ENCODE measurements around the gene LACTBL1. TPM values are rescaled to one million over a fixed set of nuclear protein-coding genes. Genes with fewer than 3 reads are reported as not detected.

LACTBL1 gene
- polyA plus RNA-seq, 10 donors: not detected

DNA sequence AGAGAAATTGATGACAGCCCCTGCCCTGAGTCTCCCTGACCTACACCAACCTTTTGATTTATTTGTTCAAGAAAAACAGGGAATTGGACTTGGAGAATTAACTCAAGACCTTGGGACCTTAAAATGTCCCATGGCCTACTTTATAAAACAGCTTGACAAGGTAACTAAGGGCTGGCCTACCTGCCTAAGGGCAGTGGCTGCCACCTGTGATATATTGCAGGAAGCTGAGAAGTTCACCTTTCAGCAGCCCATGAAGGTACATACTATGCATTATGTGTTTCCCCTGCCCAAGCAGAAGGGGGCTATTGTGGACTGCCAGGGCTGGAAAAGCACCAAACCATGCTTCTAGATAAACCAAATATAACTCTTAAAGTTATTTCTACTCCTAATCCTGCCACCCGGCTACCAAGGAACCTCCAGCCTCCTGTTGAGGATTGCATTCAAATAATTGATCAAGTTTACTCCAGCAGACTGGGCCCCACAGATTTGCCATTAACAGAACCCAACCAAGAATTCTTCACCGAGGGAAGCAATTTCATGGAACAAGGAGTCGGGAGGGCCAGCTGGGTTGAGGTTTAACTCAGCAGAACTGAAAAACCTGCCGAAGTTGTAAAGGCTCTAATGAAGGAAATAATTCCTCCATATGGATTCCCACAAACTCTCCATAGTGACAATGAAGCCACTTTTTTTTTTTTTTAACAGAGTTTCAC, 28.2 kb downstream of the LACTBL1 start:
- DNase-seq: no peak

DNA sequence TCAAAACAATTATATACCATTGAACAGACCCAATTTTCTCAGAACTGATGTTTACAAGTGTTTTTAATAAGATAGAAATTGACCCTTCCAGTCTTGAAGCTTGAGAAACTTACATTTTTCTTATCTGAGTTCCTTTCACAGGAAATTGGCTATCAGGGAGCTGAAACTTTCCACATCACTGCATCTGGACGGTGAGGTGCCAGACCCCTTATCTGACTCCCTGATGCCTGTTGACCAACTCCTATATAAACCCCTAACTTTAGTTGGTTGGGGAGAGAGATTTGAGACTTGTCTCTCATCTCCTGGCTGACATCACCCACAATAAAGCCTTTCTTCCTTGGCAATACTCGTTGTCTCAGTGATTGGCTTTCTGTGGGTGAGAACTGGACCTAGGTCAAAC, 31.4 kb downstream of the LACTBL1 start:
- no peak for DNase-seq

DNA sequence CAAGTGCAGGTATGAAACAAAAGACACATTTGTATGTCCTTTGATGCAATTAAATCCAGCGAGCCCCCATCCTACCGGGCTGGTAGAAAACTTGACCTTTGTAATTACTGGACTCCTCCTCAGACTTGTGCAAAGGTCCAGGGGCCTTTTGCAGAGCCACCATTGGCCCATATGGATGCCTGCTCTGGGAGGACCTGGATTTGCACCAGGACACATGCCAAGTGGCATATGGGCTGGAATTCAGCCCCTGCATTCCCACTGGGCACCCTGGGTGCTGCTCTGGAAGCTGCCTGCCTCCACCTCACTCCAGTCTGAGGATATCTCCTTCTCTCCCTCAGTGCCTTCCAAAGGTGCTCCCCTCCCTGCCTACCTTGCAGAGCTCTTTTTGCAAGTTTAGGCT, 36.0 kb downstream of the LACTBL1 start:
- DNase-seq: no peak

DNA sequence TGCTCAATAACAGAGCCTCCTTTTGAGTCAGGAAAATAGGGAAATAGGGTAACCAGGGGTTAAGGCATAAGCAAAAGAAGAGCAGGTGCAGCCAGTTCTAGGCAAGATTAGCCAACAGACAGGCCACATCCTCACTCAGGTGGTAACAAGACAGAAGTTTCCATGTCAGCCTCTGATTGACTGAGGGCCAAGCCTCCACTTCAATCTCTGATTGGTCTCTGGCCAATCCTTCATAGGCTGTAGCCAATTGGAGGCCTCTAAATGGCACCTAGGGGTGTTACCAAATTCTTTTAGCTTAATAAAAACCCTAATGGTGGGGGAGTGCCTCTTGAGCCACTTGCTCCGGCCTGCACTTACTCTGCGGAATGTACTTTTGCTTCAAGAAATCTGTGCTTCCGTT, 37.2 kb downstream of the LACTBL1 start:
- no peak for DNase-seq

DNA sequence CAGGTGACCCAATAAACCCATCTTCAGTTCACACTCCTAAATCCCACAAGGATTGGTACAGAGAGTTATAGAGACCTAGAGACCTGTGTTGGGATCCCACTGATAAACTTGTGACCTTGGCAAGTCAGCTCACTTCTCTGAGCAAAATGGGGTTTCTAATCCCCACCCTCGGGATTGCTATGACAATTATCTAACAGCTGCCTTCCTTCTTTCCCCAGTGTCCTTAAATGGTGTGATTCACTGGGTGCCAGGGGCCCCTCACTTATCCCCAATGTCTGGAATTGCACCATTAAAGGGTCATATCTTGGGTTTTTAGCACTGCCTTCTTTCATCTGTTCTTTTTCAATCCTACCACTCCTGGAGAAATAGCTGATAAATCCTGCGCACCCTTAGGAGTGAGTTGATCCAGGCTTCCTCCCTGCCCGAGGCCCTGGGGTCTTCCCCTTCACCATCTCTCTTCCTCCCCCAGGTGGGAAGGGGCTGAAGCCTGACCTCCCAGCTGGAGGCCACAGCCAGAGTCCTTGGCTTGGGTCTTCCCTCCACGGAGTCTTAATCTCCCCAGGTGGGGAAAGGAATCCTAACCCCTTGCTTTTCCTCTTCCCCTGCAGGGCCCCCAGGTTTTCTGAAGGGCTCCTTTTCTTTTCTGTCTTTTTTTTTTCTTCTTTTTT, 39.7 kb downstream of the LACTBL1 start:
- no peak for DNase-seq

DNA sequence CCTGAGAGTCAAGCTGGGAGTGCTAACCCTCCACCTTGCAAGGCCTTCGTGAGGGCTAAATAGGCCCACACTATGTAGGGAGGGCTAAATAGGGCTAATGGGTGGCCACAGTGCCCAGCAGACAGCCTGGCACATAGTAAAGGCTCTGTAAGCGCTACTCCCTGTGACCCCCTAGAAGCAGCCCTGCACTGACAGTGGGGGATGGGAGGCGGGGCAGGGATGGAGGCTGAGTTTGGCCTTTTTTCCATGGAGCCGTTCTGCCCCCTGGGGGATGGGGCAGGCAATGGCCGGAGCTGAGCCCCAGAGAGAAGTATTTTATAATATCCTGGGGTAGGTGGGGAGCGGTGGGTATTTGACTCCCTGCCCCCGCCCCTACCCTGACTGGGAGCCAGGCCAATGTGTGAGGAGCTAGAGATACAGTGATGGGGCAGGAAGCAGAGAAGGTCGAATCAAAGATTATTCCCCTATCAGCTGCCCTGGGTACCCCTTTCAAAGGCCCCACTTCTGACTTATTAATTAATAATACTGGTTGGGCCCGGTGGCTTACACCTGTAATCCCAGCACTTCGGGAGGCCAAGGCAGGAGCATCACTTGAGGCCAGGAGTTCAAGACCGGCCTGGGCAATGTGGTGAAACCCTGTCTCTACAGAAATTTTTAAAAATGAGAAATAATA, 42.3 kb downstream of the LACTBL1 start:
- peak; percentile 21 to 69 (median 51) for DNase-seq

DNA sequence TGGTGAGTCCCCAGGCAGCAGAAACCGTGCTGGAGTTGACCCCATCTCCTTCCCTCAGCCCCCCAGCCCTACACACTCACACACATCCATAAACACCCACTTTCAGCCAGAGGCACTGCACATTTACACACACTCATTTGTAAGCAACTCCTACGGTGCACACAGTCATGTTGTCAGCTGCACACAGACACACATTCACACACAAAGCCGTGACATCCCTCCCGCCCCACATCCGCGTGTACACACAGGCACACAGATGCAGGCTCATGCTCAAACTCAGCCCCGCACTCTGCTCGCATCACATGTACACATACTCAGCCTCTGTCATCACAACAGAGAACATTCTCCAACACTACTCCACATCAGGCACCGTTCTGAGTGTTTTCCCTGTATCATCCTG, 47.6 kb downstream of the LACTBL1 start:
- DNase-seq: no peak

DNA sequence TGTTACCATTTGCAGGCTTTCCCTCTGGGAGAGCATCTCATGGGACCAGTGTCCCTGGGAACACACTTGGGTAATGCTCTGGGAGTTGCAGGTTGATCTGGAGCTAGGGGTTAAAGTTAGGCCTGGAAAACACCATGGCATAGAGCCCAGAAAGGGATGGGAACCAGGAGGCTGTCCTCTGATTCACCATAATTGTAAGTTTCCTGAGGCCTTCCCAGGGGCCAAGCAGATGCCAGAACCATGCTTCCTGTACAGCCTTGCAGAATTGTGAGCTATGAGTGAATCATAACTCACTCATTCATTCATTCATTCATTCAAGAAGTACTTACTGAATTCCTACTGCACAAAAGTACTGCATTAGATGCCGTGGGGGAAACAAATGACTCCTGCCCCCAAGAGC, 50.0 kb downstream of the LACTBL1 start:
- DNase-seq: no peak

DNA sequence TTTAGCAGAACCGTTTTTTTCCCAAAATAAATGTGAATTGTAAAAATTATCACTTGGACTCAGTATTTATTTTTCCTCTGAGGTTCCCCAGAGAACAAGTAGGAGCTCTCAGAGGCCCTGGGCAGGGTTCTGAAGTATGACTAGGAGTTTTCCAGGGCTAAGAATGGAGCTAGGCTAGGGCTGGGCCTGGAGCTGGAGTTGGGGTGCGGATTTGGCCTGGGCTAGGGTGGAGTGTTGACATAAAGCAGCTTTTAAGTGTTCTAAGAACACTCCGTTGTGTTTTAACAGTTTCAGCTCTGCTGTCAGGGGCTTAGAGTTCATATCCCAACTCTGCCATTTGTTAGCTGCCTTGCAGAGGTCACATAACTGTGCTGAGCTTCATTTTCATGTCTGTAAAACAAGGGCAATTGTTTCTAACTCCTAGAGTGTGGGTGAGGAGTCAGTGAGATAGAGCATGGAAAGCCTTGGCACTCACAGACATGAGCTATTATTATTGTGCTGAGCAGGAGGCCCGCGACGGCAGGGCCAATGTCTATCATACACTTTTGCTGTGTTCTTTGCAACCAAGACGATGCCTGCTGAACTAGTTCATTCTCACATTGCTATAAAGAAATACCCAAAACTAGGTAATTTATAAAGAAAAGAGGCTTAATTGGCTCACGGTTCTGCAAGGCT, 51.1 kb downstream of the LACTBL1 start:
- no peak for DNase-seq

DNA sequence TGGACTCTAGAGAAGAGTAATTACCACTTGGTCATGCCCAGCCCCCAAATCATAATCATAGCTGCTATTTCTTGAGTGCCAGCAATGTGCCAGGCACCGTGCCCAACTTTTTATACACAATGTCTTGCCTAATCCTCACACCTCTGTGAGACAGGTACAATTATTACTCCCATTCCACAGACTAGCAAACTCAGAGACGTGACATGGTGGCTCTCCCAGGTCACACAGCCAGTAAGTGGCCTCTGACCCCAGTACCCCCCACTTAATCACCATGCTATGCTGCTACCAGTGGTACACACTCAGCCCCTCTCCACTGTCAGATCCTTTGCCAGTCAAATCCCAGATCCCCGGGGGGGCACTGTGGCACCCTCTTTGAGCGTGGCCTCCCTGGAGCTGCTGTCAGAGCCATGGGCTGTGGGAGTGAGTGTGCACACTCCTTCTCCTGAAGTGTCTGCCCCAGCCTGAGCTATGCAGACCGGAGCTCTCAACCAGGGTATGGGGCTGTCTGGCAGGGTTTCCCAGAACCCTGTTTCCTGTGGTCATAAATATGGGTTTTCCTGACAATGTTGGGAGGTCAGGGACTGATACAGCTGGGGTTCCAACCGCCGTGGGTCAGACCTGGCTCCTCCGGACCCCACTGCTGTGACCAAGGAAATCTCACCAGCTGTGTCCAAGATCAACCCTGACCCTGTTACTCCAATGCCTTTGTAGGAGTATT, 51.8 kb downstream of the LACTBL1 start:
- no peak for DNase-seq

DNA sequence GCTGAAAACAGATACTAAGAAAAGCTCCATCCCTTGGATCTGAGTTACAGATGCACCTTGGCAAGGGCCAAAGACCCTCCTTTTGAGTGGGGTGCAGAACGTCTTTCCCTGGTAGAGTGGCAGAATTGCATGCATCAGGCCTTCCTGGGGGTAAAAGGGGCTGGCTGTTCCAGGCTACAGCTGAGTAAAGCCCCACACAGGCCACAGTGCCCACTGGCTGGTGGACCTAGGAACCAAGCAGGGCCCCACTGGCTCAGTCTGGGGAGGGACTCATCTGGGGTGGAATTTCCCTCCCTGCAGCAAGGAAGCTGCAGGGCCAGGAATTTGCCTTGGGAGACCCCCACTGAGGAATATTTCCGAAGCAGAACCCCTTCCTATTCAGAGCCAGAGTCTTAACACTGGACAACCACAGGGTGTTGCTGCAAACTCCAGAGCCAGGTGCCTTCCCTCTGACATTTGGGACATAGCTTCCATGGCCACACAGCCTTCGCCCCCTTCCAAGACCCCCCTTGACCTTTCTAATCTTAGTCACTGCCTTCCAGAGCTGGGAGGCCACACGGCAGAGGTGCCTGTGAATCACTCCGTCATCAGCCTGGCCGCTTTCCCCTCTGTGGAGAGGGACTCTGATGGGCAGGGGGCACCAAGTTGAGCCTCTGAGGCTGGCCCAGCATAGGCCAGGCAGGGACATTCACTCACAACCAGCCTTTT, 52.5 kb downstream of the LACTBL1 start:
- no peak for DNase-seq

DNA sequence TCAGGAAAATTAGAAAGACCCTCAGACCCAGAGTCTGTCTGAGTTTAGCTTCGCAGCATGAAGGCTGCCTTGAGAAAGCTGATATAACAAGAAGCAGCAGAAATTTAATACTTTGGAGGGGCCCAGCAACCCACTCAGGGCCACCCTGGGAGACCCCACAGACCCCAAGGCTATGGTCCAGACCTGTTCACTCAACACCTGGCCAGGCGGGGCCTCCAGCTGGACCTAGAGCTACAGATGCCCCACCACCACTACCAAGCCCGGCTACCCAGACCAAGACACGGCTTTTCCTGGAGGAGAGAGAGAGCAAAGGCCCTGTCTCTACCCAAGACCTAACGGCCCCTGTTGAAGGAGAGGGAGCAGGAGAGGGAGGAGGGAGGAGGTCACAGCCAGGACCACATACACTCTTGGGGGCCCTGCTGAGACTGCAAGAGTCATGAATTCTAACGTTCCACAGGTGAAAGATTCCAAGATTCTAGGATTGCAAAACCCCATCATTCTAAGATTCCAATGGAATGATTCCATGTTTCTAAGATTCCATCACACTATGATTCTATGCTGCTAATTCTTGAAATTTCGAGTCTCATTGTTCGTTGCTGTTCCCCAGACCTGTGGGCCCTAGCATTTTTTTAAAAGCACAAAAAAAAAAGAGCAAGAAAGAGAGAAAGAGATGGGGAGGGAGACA, 53.2 kb downstream of the LACTBL1 start:
- DNase-seq: no peak

DNA sequence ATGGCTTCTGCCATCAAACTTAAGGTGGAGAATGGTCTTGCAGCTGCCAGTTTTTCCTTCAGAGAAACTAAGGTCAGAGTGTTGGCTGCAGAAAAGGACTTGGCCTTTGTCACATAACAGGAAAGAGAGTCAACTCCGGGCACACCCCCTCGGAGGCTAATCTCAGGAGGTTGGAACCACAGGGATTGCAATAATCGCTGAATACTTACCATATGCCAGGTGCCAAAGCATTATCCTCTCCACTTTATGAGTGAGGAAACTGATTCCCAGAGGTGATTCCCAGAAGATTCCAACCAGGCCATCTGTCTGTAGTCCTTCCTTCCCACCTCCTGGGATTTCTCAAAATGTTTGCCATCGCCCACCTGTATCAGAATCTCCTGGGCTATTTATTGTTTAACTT, 54.0 kb downstream of the LACTBL1 start:
- DNase-seq: no peak

DNA sequence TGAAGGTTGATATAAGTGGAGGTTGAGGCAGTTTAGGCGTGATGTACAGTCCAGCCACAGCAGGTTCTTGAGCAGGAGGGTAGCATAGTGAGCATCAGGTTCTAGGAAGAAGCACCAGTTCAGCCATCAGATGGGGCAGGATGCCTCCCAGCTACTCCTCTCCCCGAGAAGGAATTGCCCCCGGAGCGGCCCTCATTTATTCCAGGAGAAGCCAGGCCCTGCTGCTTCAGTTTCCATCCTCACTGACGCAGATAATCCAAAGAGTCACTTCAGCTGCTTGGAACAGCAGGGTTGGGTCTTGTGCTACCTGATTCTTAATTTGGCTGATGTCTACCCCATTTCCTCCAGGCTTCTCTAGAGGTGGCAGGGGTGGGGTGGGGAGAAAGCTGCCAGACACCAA, 54.7 kb downstream of the LACTBL1 start:
- DNase-seq: no peak

DNA sequence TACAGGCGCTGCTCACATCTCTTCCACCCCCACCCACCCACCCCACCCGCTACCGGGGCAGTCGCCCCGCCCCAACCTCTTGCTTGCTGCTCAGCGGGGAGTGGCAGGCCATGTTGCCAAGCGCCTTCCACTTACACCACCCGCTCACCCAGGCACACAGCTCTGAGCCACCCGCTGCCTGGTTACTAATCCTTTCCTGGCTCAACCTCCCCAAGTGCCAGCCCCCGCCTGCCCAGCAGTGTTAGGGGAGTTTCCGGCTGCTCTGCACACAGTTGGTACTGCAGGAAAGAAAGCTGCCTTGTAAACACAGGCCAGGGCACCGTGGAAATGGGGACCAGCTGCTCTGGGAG, 56.2 kb downstream of the LACTBL1 start:
- peak; percentile 36 to 61 (median 36) for DNase-seq

DNA sequence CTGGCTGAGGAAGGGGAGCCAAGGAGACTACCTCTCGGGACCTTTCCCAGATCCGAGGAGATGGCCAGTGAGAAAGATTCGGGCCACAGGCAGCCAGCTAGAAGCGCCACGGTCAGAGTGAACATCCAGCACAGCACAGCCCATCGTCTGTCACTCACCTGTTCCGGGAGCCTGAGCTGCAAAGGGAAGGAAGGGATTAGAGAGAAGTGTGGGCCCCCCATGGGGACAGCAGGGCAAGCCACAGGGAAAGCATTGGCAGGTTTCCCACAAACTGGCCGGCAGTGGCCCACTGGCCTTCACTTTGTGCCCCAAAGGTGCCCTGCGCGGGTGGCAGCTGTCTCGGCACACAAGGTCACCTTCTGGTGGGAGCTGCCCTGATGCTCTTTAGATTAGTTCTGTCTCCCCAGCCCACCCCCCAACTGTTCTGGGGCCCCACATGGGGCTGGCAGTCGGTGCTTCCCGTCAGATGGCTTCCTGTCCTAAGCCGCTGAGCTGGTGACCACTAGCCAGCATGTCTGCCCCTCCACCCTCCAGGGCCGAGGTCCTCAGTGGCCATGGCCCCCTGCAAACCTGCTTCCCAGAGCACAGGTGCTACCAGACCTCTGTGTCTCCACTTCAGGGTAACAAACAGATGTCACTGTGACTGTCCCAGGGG, 56.7 kb downstream of the LACTBL1 start:
- no peak for DNase-seq

DNA sequence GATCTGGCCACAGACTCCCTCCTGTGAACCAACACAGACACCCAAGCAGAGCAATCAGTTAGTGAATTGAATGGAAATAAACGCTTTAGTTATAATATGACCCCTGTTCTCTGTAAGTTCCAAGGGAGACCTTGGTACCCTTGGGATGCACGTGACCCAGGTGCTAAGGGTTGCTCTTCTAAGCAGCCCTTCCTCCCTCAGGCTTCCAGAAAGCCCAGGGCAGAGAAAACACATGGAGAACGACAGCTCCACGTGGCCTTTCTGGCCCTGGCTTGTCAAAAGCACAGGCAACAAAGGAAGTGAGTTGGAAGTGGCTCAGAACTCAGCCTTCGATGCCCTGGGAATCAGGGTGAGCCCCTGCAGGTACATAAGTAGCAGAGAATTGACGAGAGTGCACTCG, 57.4 kb downstream of the LACTBL1 start:
- DNase-seq: no peak

DNA sequence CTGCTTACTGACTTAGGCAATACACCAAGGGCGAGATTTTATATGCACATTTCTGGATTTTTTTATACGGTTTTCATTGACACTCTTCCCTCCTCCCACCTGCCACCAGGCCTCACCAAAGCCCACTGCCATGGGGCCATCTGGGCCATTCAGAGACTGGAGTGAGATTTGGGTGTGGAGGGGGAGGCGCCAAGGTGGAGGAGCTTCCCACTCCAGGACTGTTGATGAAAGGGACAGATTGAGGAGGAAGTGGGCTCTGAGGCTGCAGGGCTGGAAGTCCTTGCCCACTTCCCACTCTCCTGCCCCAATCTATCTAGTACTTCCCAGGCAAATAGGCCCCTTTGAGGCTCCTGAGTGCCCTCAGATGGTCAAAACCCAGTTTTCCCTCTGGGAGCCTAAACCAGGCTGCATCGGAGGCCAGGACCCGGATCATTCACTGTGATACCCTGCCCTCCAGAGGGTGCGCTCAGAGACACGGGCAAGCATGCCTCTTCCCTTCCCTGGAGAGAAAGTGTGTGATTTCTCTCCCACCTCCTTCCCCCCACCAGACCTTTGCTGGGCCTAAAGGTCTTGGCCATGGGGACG, 57.9 kb downstream of the LACTBL1 start:
- no peak for DNase-seq

DNA sequence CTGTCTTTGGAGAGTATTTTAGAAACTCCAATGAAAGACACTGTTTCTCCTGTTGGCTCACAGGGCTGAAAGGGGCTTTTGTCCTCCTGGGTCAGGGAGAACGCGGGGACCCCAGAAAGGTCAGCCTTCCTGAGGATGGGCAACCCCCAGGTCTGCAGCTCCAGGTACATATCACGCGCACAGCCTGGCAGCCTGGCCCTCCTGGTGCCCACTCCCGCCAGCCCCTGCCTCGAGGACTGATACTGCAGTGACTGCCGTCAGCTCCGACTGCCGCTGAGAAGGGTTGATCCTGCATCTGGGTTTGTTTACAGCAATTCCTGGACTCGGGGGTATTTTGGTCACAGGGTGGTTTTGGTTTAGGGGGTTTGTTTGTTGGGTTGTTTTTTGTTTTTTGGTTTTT, 58.5 kb downstream of the LACTBL1 start:
- no peak for DNase-seq

Data from muscle of back (tissue), 11 donors.